Activated CD4-positive, alpha-beta T cell treated with anti-CD3 and anti-CD28 coated beads, Interleukin-10, Interleukin-2, amounts not matched to agents 100 ng/mL and 50 ng/mL, durations not matched to agents 16 hours and 8 hours (primary cell): ENCODE results near the gene ITGAD.
"Not testable (repeated sequence)": the region's sequence is repeated elsewhere in the genome, so short reads cannot be mapped to it uniquely, and the experiment has no call there.

Source experiments
- DNase-seq: peaks from one replicate; pipeline ENCODE4 v3.0.0-alpha.2; 2020

The ITGAD gene

DNA sequence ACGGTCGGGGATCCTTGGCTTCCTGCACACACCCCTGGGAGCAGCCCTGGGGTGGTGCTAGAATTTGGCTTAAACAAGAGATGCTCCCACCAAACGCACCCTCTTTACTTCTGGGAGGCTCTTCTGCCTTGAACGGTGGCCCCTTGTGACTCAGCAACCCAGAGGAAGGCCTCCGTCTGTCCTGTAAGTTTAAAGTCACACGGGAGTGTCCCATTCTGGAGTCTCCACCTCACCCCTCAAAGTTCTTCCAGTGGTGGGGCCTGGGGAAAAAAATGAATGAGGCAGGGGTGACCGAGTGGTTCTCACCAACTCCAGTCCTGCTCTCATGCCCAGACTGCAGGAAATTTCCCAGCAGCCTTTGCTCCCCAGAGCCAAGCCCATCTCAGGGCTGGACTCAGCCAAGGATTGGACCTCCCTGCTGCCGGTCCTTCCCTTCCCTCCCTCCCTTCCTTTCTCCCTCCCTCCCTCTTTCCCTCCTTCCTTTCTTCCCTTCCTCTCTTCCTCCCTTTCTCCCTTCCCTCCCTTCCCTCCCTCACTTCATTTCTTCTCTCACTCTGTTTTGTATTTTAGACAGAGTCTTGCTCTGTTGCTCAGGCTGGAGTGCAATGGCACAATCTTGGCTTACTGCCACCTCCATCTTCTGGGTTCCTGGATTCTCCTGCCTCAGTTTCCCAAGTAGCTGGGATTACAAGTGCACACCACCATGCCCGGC is 11.4 kb downstream of the ITGAD start:
- no peak for DNase-seq

DNA sequence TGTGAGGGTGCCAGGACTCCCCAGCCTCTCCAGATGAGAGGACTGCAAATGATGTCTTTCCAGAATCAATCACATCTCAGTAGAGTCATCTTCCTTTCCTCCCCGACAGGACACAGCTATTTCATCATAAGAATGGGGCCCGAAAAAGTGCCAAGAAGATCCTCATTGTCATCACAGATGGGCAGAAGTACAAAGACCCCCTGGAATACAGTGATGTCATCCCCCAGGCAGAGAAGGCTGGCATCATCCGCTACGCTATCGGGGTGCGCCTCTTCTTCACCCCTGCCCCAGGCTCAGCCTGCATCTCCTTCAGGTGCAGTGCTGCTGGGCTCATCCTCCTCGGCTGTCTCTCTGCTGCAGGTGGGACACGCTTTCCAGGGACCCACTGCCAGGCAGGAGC is 14.3 kb downstream of the ITGAD start:
- DNase-seq, result no peak

GRCh38 chr16:31409433-31409832 is 16.3 kb downstream of the ITGAD start:
- DNase-seq, result no peak

DNA sequence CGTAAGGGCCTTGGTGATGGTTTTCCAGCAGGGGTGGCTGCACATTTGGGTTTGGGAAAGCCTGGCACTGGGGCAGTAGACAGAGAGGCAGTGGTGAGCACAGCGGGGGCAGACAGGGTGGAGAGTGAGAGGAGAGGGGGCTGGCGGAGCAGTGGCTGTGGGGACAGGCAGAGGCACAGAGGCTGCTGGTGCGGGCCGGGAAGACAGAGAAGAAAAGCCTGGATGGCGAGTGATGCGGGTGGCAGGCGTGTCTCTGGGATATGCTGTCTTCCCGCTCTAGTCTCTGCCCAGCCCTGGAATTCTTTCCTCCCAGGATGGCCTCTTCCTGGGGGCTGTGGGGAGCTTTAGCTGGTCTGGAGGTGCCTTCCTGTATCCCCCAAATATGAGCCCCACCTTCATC is 16.9 kb downstream of the ITGAD start:
- DNase-seq, result no peak

DNA sequence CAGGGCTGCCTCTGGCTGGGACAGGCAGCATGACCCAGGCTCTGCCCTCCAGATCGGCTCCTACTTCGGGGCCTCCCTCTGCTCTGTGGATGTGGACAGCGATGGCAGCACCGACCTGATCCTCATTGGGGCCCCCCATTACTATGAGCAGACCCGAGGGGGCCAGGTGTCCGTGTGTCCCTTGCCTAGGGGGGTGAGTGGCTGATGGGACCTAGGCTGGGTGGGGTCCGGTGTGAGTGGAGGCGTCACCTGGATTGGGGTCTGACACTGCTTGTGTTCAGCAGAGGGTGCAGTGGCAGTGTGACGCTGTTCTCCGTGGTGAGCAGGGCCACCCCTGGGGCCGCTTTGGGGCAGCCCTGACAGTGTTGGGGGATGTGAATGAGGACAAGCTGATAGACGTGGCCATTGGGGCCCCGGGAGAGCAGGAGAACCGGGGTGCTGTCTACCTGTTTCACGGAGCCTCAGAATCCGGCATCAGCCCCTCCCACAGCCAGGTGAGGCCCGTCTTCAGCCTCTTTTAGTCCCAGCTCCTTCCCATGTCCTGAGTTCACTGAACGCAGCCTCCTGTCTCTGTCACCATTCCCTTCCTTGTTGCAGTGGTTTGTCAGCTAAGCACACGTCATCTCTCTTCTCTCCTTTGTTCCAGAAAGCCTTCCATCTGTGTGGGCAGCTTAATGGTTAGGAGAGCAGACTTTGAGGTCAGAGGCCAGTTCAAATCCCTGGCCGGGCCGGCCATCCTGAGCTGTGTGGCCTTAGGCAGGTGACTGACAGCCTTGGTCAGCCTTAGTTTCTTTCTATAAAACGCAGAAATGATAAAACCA is 18.1 kb downstream of the ITGAD start:
- DNase-seq, result no peak

GRCh38 chr16:31412750-31413149 is 19.6 kb downstream of the ITGAD start:
- no peak for DNase-seq

GRCh38 chr16:31413381-31413780 is 20.2 kb downstream of the ITGAD start:
- no peak for DNase-seq

DNA sequence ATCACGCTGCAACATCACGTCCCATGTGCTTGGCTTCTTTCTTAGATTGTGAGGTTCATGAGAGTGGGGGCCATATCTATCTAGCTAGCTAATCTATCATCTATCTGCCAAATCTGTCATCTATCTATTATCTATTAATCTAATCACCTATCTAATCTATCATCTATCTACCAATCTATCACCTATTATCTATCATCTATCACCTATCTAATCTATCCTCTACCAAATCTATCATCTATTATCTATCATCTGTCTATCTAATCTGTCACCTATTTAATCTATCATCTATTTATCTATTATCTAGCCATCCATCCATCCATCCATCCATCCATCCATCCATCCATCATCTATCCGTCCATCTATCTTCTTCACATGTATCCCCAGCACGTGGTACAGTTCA is 20.8 kb downstream of the ITGAD start:
- no peak for DNase-seq

DNA sequence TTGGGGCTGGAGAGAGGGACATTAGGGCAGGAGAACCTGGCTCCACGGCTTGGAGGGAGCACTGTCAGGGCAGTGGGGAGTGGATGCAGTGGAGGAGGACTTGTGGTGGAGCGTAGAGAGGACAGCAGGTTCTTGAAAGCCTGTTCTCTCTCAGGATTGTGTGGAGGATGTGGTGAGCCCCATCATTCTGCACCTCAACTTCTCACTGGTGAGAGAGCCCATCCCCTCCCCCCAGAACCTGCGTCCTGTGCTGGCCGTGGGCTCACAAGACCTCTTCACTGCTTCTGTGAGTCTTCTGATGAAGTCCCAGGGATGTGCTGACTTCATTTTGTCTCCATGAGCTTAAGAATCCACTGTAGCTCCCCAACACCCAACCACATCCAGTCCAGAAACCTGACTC is 21.6 kb downstream of the ITGAD start:
- DNase-seq, result no peak

DNA sequence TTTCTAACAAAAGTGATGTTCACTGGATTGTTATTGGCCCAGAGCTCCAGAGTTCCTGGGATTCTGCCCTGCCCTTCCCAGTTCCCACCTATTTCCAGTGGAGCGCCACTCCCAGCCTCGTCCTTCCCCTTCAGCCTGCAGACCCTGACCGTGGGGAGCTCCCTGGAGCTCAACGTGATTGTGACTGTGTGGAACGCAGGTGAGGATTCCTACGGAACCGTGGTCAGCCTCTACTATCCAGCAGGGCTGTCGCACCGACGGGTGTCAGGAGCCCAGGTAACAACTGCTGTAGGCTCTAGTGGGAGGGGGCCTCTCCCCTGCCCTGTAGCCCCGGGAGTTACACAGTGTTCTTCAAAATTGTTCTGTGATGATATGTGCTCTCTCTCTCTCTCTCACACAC is 23.2 kb downstream of the ITGAD start:
- DNase-seq, result no peak

- not testable (repeated sequence) for DNase-seq
Measured at GRCh38 chr16:31417036-31417435, 23.9 kb downstream of the ITGAD start.

DNA sequence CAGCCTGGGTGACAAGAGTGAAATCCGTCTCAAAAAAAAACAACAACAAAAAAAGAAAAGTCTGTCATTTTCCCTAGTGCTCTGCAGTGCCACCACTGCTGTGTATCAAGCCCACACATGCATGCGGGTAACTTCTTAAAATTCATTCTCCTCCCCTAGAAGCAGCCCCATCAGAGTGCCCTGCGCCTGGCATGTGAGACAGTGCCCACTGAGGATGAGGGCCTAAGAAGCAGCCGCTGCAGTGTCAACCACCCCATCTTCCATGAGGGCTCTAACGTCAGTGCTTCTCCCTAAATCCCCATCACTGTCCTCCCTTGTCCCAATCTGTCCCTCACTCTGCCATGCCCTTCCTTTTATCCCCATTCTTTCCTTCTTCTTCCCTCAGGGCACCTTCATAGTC is 24.8 kb downstream of the ITGAD start:
- no peak for DNase-seq

- peak; percentile 49 for DNase-seq
Measured at GRCh38 chr16:31420037-31420436, 26.9 kb downstream of the ITGAD start.

- peak; percentile 87 for DNase-seq
Measured at GRCh38 chr16:31421587-31421986, 28.5 kb downstream of the ITGAD start.

DNA sequence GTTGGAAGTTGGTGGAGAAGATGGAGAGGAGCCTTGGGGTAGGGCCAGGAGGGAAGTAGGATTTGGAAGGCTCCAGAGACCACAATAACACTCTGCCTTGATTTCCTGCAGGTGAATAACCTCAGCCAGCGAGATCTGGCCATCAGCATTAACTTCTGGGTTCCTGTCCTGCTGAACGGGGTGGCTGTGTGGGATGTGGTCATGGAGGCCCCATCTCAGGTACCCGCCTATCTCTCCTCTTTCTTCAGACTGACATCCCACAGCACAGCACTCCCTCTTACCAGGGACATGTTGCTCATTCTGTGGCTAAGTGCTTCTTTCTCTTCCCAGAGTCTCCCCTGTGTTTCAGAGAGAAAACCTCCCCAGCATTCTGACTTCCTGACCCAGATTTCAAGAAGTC is 30.1 kb downstream of the ITGAD start:
- DNase-seq, result no peak

GRCh38 chr16:31423801-31424200 is 30.7 kb downstream of the ITGAD start:
- DNase-seq, result no peak

DNA sequence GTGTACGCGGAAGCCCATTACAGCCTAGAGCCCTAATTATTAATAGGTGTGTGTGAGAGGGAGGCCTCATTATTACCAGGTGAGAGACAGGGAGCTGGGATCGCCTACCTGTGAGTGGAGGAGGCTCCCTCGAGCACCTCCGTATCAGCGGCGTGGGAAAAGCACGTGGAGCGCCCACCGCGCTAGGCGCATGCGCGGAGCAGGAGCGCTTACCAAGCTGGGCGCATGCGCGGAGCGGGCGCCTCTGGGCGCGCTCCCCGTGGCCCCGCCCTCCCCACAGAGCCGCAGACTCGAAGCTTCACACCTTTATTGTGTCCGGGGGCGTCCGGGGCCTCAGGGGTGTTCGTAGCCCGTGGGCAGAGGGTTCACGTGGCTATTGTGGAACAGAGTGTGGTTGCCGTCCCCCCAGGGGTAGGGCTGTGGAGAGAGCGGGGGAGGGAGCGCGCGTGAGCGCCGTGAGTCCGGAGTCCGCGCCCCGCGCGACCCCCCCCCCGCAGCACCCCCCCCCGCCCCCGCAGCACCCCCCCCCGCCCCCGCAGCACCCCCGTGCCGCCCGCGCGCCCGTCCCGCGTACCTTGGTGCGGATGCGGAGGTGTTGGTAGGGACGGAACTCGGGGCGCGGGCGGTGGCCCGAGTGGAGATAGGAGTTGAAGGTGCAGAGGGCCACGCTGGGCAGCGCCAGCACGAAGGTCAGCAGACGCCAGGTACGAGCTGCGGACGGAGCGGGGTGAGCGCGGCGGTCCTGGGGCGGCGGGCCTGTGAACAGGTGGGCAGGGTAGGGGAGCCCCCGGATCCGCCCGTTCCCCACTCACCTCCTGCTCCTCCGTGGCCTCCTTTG is 34.5 kb downstream of the ITGAD start:
- DNase-seq, result peak; percentile 44

- DNase-seq, result no peak
Measured at GRCh38 chr16:31428279-31428597, 35.1 kb downstream of the ITGAD start, which contains the start of gene COX6A2. Gene COX6A2 (minus strand): TSS chr16:31428360. CDS start chr16:31428325, 35 bp downstream.

- DNase-seq, result no peak
Measured at GRCh38 chr16:31428638-31429247, 35.6 kb downstream of the ITGAD start.

DNA sequence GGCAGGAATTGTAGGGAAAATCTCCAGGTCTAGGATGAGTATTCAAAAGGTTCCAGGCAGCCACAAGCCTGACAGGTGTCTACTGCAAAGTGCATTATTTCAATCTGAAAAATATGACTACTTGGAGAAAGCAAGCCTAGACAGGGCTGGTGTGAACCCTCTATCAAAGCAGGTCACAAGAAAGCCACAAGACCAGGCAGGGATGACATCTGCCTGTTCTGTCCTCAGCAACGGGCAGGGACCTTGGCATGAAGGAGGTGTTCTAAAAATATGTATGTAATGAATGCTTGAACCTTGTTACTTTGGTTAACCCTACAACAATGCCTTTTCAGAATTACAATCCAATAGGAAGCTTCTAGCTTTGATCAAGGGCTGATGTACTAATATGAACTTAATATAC is 36.2 kb downstream of the ITGAD start:
- no peak for DNase-seq

DNA sequence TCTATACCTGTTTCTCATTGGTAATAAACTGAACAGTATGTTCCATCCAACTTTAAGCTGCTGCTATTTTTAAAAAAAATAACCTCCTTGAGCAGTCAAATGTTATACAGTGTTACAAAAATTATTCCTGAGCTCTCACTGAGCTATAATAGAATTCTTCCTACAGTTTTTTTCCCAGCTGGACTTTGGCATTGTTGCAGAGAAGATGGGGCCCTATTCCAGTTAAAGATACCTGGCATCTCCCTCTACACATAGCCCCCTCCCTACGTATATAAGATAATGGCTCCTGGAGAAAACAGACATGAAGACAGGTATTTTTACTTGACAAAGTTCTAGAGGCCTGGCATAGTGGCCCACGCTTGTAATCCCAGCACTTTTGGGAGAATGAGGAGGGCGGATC is 36.7 kb downstream of the ITGAD start:
- DNase-seq, result no peak

DNA sequence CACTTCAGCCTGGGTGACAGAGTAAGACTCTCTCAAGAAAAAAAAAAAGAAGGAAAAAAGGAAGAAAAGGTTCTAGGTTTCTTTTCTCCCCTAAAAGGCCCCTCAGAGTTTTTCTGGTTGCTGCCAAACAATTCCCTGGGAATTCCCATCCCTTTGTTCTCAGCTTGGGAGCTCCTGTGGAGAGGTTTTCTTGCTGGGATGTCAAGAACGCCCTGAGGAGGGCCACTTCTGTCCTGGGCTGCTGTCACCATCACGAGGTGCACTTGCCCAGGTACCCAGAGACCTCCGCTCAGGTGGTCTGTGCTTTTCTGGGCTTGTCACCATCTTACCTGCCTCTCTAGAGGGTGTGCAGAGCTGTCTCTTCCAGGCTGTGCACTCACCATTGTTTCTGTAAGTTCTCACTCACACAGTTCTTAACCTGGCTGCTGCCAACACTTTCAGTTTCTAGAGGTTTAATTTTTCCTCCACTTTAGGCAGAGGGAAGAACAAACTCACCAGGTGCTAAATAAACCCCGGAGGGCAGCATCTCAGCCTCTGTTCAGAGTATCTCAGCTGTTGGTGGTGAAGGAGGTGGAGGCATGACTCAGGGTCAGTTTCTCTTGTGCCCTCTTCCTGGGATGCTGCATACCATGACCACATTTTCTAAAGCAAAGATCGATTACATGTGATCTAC is 37.4 kb downstream of the ITGAD start:
- no peak for DNase-seq
